Right renal cortex interstitium (tissue), 3 donors: ENCODE results near the gene PDE6G. TPM values are rescaled to one million over a fixed set of nuclear protein-coding genes. Genes with fewer than 3 reads are reported as not detected.

Source experiments
- DNase-seq, 3 donors: peaks; one replicate each; pipeline ENCODE4 v3.0.0-alpha.2; 2013; ENCODE audit warnings: low read depth in 3 of 3, low spot score in 2 of 3
- polyA plus RNA-seq, 3 donors: library from polyadenylated mRNA; unstranded; fragments of 120-200 nt; gene quantifications; one replicate each; pipeline ENCODE4 v1.2.1, GENCODE V29; 2013; ENCODE audit not compliant: insufficient read length in 3 of 3

PDE6G gene
- 10 to 100 TPM; 11.6 to 14.9 (median 12.7) TPM for polyA plus RNA-seq

GRCh38 chr17:81656118-81656743 lies at the start of gene PDE6G:
TSS of gene PDE6G (minus strand) at chr17:81656542. CDS start at chr17:81653305, 3,237 bp downstream.
- no peak for DNase-seq

- DNase-seq, result no peak
Observed at GRCh38 chr17:81705518-81706231, 49.3 kb upstream of the PDE6G start.

GRCh38 chr17:81703747-81704654 lies 47.7 kb upstream of the PDE6G start:
- DNase-seq, result no peak

GRCh38 chr17:81702934-81703746 lies 46.8 kb upstream of the PDE6G start, which contains the start of gene MRPL12:
TSS of gene MRPL12 (plus strand) at chr17:81703367. CDS start at chr17:81703502, 135 bp downstream.
- peak; percentile 82 to 90 (median 83) for DNase-seq

- no peak for DNase-seq
Observed at GRCh38 chr17:81701288-81702071, 45.1 kb upstream of the PDE6G start.

- DNase-seq, result no peak
Observed at GRCh38 chr17:81700353-81701287, 44.3 kb upstream of the PDE6G start.

GRCh38 chr17:81697261-81698044 lies 41.1 kb upstream of the PDE6G start:
- DNase-seq, result no peak

GRCh38 chr17:81696218-81696941 lies 40.0 kb upstream of the PDE6G start:
- DNase-seq, result no peak

- no peak for DNase-seq
Observed at GRCh38 chr17:81695801-81696200, 39.5 kb upstream of the PDE6G start.

GRCh38 chr17:81695211-81695610 lies 38.9 kb upstream of the PDE6G start:
- no peak for DNase-seq

GRCh38 chr17:81694810-81695209 lies 38.5 kb upstream of the PDE6G start:
- no peak for DNase-seq

GRCh38 chr17:81693509-81694210 lies 37.3 kb upstream of the PDE6G start:
- DNase-seq, result no peak

GRCh38 chr17:81691608-81692007 lies 35.3 kb upstream of the PDE6G start:
- no peak for DNase-seq

GRCh38 chr17:81691196-81691595 lies 34.9 kb upstream of the PDE6G start:
- no peak for DNase-seq

GRCh38 chr17:81690549-81690948 lies 34.2 kb upstream of the PDE6G start:
- DNase-seq, result no peak

- no peak for DNase-seq
Observed at GRCh38 chr17:81690066-81690465, 33.7 kb upstream of the PDE6G start.
